Natural killer cell (primary cell): Measurements from ENCODE around the gene IL1R1. TPM values are rescaled to one million over a fixed set of nuclear protein-coding genes. Genes with fewer than 3 reads are reported as not detected.

Source experiments
- ATAC-seq, 3 donors: fragments of 150-1000 bp in 2 of 3; fragments of 200-7000 bp in 1 of 3; cut with Tn5 transposase; 1 replicate in 1 of 3; 2 replicates in 2 of 3; pipeline ENCODE4 v1.10.0; 2021; ENCODE audit warnings: mild to moderate bottlenecking in 2 of 3, moderate library complexity in 2 of 3
- DNase-seq, 2 donors: peaks; one replicate each; pipeline versions ENCODE4 v3.0.0 to v3.0.0-alpha.2; 2013 to 2021; ENCODE audit warnings: mixed read lengths in 1 of 2
- H3K27ac ChIP-seq: one replicate; pipeline ENCODE4 v1.5.1; 2013; ENCODE audit warnings: mild to moderate bottlenecking, low read length
- H3K27me3 ChIP-seq: one replicate; pipeline ENCODE4 v1.6.1; 2013; ENCODE audit warnings: low read length; ENCODE audit not compliant: control insufficient read depth, insufficient read depth
- H3K36me3 ChIP-seq: one replicate; pipeline ENCODE4 v1.6.1; 2013; ENCODE audit warnings: low read length; ENCODE audit not compliant: control insufficient read depth, insufficient read depth
- H3K4me1 ChIP-seq: one replicate; pipeline ENCODE4 v1.6.1; 2013; ENCODE audit warnings: low read length; ENCODE audit not compliant: control insufficient read depth, insufficient read depth
- H3K4me3 ChIP-seq: one replicate; pipeline ENCODE4 v1.5.1; 2013; ENCODE audit warnings: low read length
- H3K9me3 ChIP-seq: one replicate; pipeline ENCODE4 v1.6.1; 2013; ENCODE audit warnings: low read length; ENCODE audit not compliant: control insufficient read depth, insufficient read depth
- H3K27ac Mint-ChIP-seq, 2 donors: one replicate each; pipeline ENCODE4 v1.8.0; 2022; ENCODE audit warnings: mild to moderate bottlenecking in 2 of 2, mixed read lengths in 2 of 2, moderate library complexity in 1 of 2
- H3K27me3 Mint-ChIP-seq, 2 donors: one replicate each; pipeline ENCODE4 v1.8.0; 2022; ENCODE audit warnings: low read depth in 2 of 2, mixed read lengths in 2 of 2
- H3K36me3 Mint-ChIP-seq: one replicate; pipeline ENCODE4 v1.8.0; 2022; ENCODE audit warnings: mixed read lengths
- H3K4me1 Mint-ChIP-seq, 2 donors: one replicate each; pipeline ENCODE4 v1.8.0; 2022; ENCODE audit warnings: mixed read lengths in 2 of 2
- H3K4me3 Mint-ChIP-seq: one replicate; pipeline ENCODE4 v1.8.0; 2022; ENCODE audit warnings: mild to moderate bottlenecking, moderate library complexity, mixed read lengths
- H3K9me3 Mint-ChIP-seq, 2 donors: one replicate each; pipeline ENCODE4 v1.8.0; 2022; ENCODE audit warnings: mixed read lengths in 2 of 2
- CTCF ChIP-seq: fragments of 200-600 bp; IDR thresholded peaks from one replicate; pipeline ENCODE4 v1.8.0; 2022; ENCODE audit warnings: antibody characterized with exemption
- WGBS: methylation state at CpG from one replicate; pipeline ENCODE4 v1.1.7; 2013; ENCODE audit warnings: missing lambda C conversion rate; ENCODE audit not compliant: insufficient coverage; 5-methylcytosine and 5-hydroxymethylcytosine counted together
- intact Hi-C: fragments of 100-400 bp; cut with micrococcal nuclease; formaldehyde crosslinking; loops from one replicate; pipeline ENCODE4 v1.14.2; 2022
- total RNA-seq, 4 donors: library from RNA; stranded (reverse); fragments of 120-200 nt in 1 of 4; gene quantifications; one replicate each; pipeline versions ENCODE4 v1.2.3 to v1.2.4, GENCODE V29; 2013 to 2022

IL1R1 gene
- total RNA-seq, 3 donors from 2014 or later (not counting 1 experiment from before 2014, with no cell fraction given) = 0.45 to 3.1 (median 0.68) TPM

GRCh38 chr2:102114290-102114721 is 28.2 kb upstream of the IL1R1 start:
- no peak overlapping the region for H3K27ac Mint-ChIP-seq
- no peak for TF ChIP-seq CTCF
- Histone ChIP-seq H3K4me3 (no peak overlapping the region), H3K36me3 (no peaks in the 10 kb centered on the region), H3K27me3 (no peaks in the 10 kb centered on the region), H3K9me3 (no peaks in the 10 kb centered on the region), H3K4me1 (no peaks in the 10 kb centered on the region), H3K27ac (no peak overlapping the region)
- DNase-seq (no peak), ATAC-seq (no peak)
- H3K9me3 Mint-ChIP-seq = no peaks in the 10 kb centered on the region
- peaks cover 5 to 6% of the 10 kb centered on the region in 2 donors for H3K27me3 Mint-ChIP-seq
- WGBS = 64% methylated on average over 4 of the region's 6 CpGs
- no peak overlapping the region for H3K4me3 Mint-ChIP-seq
- no peaks in the 10 kb centered on the region for H3K4me1 Mint-ChIP-seq
- H3K36me3 Mint-ChIP-seq = no peaks in the 10 kb centered on the region
- intact Hi-C loops = no loop called here

- no peaks in the 10 kb centered on the region for H3K4me1 Mint-ChIP-seq
- DNase-seq (no peak), ATAC-seq (no peak)
- no peaks in the 10 kb centered on the region for H3K9me3 Mint-ChIP-seq
- Histone ChIP-seq H3K36me3 (no peaks in the 10 kb centered on the region), H3K4me3 (no peak overlapping the region), H3K4me1 (no peaks in the 10 kb centered on the region), H3K27ac (no peak overlapping the region), H3K27me3 (no peaks in the 10 kb centered on the region), H3K9me3 (no peaks in the 10 kb centered on the region)
- intact Hi-C loops = no loop called here
- TF ChIP-seq CTCF = no peak
- no peaks in the 10 kb centered on the region for H3K36me3 Mint-ChIP-seq
- peaks cover 5 to 6% of the 10 kb centered on the region in 2 donors for H3K27me3 Mint-ChIP-seq
- H3K4me3 Mint-ChIP-seq = no peak overlapping the region
- H3K27ac Mint-ChIP-seq = no peak overlapping the region
- WGBS = 71% methylated on average over 4 of the region's 5 CpGs
Observed at GRCh38 chr2:102114851-102115497, 27.6 kb upstream of the IL1R1 start.

GRCh38 chr2:102116630-102117471 is 25.7 kb upstream of the IL1R1 start:
- DNase-seq (no peak), ATAC-seq (no peak)
- no peak overlapping the region for H3K27ac Mint-ChIP-seq
- H3K9me3 Mint-ChIP-seq = no peaks in the 10 kb centered on the region
- Histone ChIP-seq H3K4me1 (no peaks in the 10 kb centered on the region), H3K27me3 (no peaks in the 10 kb centered on the region), H3K9me3 (no peaks in the 10 kb centered on the region), H3K36me3 (no peaks in the 10 kb centered on the region), H3K27ac (no peak overlapping the region), H3K4me3 (no peak overlapping the region)
- intact Hi-C loops = no loop called here
- TF ChIP-seq CTCF = no peak
- H3K27me3 Mint-ChIP-seq = peaks cover 5 to 11% of the 10 kb centered on the region in 2 donors
- 80% methylated on average over 7 of the region's 8 CpGs for WGBS
- no peak overlapping the region for H3K4me3 Mint-ChIP-seq
- no peaks in the 10 kb centered on the region for H3K4me1 Mint-ChIP-seq
- no peaks in the 10 kb centered on the region for H3K36me3 Mint-ChIP-seq
